ENCODE measurements around the gene NUP43. TPM values are rescaled to one million over a fixed set of nuclear protein-coding genes. Genes with fewer than 3 reads are reported as not detected.

The NUP43 gene
- total RNA-seq, 1 donor from 2014 or later, result 26.5 TPM

GRCh38 chr6:149777624-149778023, 31.3 kb upstream of the NUP43 start:
- H3K27me3 ChIP-seq (ENCODE audit: control insufficient read depth, insufficient read depth, low read length), result no peaks in the 10 kb centered on the region
- H3K36me3 ChIP-seq (ENCODE audit: control insufficient read depth, insufficient read depth, low read length), result no peaks in the 10 kb centered on the region
- DNase-seq (ENCODE audit: low read depth), result no peak
- TF ChIP-seq CTCF (IDR thresholded peaks at IDR 0.05; ENCODE audit: insufficient read depth, low read length, poor library complexity, severe bottlenecking), result no peak
- no peak overlapping the region for H3K4me3 ChIP-seq (ENCODE audit: low read depth, low read length)

DNA sequence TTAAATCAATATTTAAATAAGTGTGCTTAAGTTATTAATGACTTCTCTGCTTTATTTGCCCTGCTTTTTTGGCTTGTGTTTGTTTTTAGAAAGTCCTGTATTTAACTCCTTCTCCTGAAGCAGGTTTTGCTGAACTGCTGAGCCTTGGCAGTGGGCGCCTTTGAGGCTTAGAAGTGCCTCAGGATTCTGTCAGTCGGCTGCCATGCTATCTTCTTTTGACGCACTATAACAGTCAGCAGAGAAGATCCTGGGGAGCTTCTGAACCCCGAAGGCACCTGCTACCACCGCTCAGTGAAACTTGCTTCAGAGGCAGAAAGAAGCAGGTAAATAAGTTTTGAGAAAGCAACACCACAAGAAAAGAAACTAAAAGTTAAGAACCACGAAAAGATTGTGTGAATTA, 25.6 kb upstream of the NUP43 start:
- Histone ChIP-seq H3K36me3 (ENCODE audit: control insufficient read depth, insufficient read depth, low read length) (no peaks in the 10 kb centered on the region), H3K4me3 (ENCODE audit: low read depth, low read length) (no peak overlapping the region), H3K27me3 (ENCODE audit: control insufficient read depth, insufficient read depth, low read length) (no peaks in the 10 kb centered on the region)
- DNase-seq (ENCODE audit: low read depth), result no peak
- no peak for TF ChIP-seq CTCF (IDR thresholded peaks at IDR 0.05; ENCODE audit: insufficient read depth, low read length, poor library complexity, severe bottlenecking)

DNA sequence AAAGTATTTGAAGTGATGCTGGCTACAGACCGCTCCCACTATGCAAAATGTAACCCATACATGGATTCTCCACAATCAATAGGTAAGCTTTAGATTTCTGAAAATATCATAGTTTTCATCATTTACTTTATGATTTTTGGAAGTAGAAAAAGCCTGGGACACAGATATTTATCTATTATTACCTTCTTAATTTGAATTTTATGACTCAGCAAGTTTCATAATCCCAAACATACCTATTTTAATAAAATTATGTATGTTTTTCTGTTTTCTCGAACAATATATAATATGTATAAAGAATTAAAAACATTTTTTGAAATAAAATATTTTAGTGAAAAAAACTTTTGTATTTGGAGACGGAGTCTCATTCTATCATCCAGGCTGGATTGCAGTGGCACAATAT, 24.9 kb upstream of the NUP43 start:
- no peaks in the 10 kb centered on the region for H3K36me3 ChIP-seq (ENCODE audit: control insufficient read depth, insufficient read depth, low read length)
- no peak for DNase-seq (ENCODE audit: low read depth)
- no peak overlapping the region for H3K4me3 ChIP-seq (ENCODE audit: low read depth, low read length)
- no peaks in the 10 kb centered on the region for H3K27me3 ChIP-seq (ENCODE audit: control insufficient read depth, insufficient read depth, low read length)
- no peak for TF ChIP-seq CTCF (IDR thresholded peaks at IDR 0.05; ENCODE audit: insufficient read depth, low read length, poor library complexity, severe bottlenecking)

GRCh38 chr6:149769676-149770075, 23.3 kb upstream of the NUP43 start:
- DNase-seq (ENCODE audit: low read depth), result no peak
- Histone ChIP-seq H3K4me3 (ENCODE audit: low read depth, low read length) (no peak overlapping the region), H3K36me3 (ENCODE audit: control insufficient read depth, insufficient read depth, low read length) (no peaks in the 10 kb centered on the region), H3K27me3 (ENCODE audit: control insufficient read depth, insufficient read depth, low read length) (no peaks in the 10 kb centered on the region)
- no peak for TF ChIP-seq CTCF (IDR thresholded peaks at IDR 0.05; ENCODE audit: insufficient read depth, low read length, poor library complexity, severe bottlenecking)

GRCh38 chr6:149766156-149766769, 19.9 kb upstream of the NUP43 start:
- no peaks in the 10 kb centered on the region for H3K27me3 ChIP-seq (ENCODE audit: control insufficient read depth, insufficient read depth, low read length)
- DNase-seq (ENCODE audit: low read depth), result no peak
- no peak overlapping the region for H3K4me3 ChIP-seq (ENCODE audit: low read depth, low read length)
- no peaks in the 10 kb centered on the region for H3K36me3 ChIP-seq (ENCODE audit: control insufficient read depth, insufficient read depth, low read length)
- no peak for TF ChIP-seq CTCF (IDR thresholded peaks at IDR 0.05; ENCODE audit: insufficient read depth, low read length, poor library complexity, severe bottlenecking)

GRCh38 chr6:149763866-149764265, 17.5 kb upstream of the NUP43 start:
- TF ChIP-seq CTCF (IDR thresholded peaks at IDR 0.05; ENCODE audit: insufficient read depth, low read length, poor library complexity, severe bottlenecking), result no peak
- no peak for DNase-seq (ENCODE audit: low read depth)
- Histone ChIP-seq H3K27me3 (ENCODE audit: control insufficient read depth, insufficient read depth, low read length) (no peaks in the 10 kb centered on the region), H3K36me3 (ENCODE audit: control insufficient read depth, insufficient read depth, low read length) (no peaks in the 10 kb centered on the region), H3K4me3 (ENCODE audit: low read depth, low read length) (no peak overlapping the region)

Measured in kidney epithelial cell (primary cell).